ENCODE results near the gene ILKAP. TPM values are rescaled to one million over a fixed set of nuclear protein-coding genes. Genes with fewer than 3 reads are reported as not detected.

Gene ILKAP
- total and polyA plus RNA-seq, 8 donors = 30.6 to 57.3 (median 46.3) TPM

- no peak for TF ChIP-seq CTCF (IDR thresholded peaks at IDR 0.05)
- H3K9me3 ChIP-seq = no peaks in the 10 kb centered on the region
- no peaks in the 10 kb centered on the region for H3K36me3 ChIP-seq
- peaks cover 0 to 27% of the 10 kb centered on the region in 2 donors for H3K4me1 ChIP-seq
- peaks cover 0 to 12% of the 10 kb centered on the region in 2 donors for H3K27me3 ChIP-seq
- ATAC-seq (no peak), DNase-seq (peak in 1 of 4 donors; percentile 74)
- no peak overlapping the region for H3K4me3 ChIP-seq
- intact Hi-C loops (cut with DNase I) = no loop called here
- H3K27ac ChIP-seq = no peak overlapping the region
Measured at GRCh38 chr2:238142382-238143205, 60.9 kb downstream of the ILKAP start.

GRCh38 chr2:238141541-238142318 lies 61.8 kb downstream of the ILKAP start:
- TF ChIP-seq CTCF (IDR thresholded peaks at IDR 0.05) = no peak
- H3K4me3 ChIP-seq = no peak overlapping the region
- peaks cover 0 to 12% of the 10 kb centered on the region in 2 donors for H3K27me3 ChIP-seq
- H3K36me3 ChIP-seq = no peaks in the 10 kb centered on the region
- no peak overlapping the region for H3K27ac ChIP-seq
- H3K9me3 ChIP-seq = no peaks in the 10 kb centered on the region
- peaks cover 0 to 33% of the 10 kb centered on the region in 2 donors for H3K4me1 ChIP-seq
- DNase-seq (peak in 3 of 4 donors; percentile 57 to 80 (median 65)), ATAC-seq (peak; percentile 56)
- intact Hi-C loops (cut with DNase I) = no loop called here

- DNase-seq (peak in 1 of 4 donors; percentile 72), ATAC-seq (no peak)
- Histone ChIP-seq H3K9me3 (no peaks in the 10 kb centered on the region), H3K4me1 (peaks cover 0 to 35% of the 10 kb centered on the region in 2 donors), H3K27ac (no peak overlapping the region), H3K4me3 (no peak overlapping the region), H3K36me3 (no peaks in the 10 kb centered on the region), H3K27me3 (peaks cover 0 to 12% of the 10 kb centered on the region in 2 donors)
- TF ChIP-seq CTCF (IDR thresholded peaks at IDR 0.05) = no peak
- intact Hi-C loops (cut with DNase I) = no loop called here
Measured at GRCh38 chr2:238140721-238141540, 62.6 kb downstream of the ILKAP start.

- intact Hi-C loops (cut with DNase I) = no loop called here
- TF ChIP-seq CTCF (IDR thresholded peaks at IDR 0.05) = no peak
- Histone ChIP-seq H3K4me1 (peaks cover 0 to 35% of the 10 kb centered on the region in 2 donors), H3K36me3 (no peaks in the 10 kb centered on the region), H3K27me3 (peaks cover 0 to 12% of the 10 kb centered on the region in 2 donors), H3K9me3 (no peaks in the 10 kb centered on the region), H3K27ac (no peak overlapping the region), H3K4me3 (no peak overlapping the region)
- DNase-seq (peak in 1 of 4 donors; percentile 61), ATAC-seq (no peak)
Measured at GRCh38 chr2:238140040-238140439, 63.5 kb downstream of the ILKAP start.
